H9 (cell line): ENCODE results near the gene CTNNBL1. TPM values are rescaled to one million over a fixed set of nuclear protein-coding genes. Genes with fewer than 3 reads are reported as not detected.

ENCODE experiments used
- DNase-seq: peaks from one replicate; pipeline ENCODE4 v3.0.0-alpha.2; 2017
- H2AFZ ChIP-seq: one replicate; pipeline ENCODE4 v1.6.1; 2013; ENCODE audit warnings: mild to moderate bottlenecking, low read length, control low read depth, moderate library complexity
- H2AK5ac ChIP-seq: 2 replicates; pipeline ENCODE4 v1.6.1; 2013; ENCODE audit warnings: low read length, control low read depth, mixed read lengths; ENCODE audit not compliant: insufficient read length
- H2BK120ac ChIP-seq: one replicate; pipeline ENCODE4 v1.6.1; 2013; ENCODE audit warnings: low read depth, mild to moderate bottlenecking, low read length, control low read depth, inconsistent platforms; ENCODE audit not compliant: poor library complexity, severe bottlenecking
- H2BK12ac ChIP-seq: 2 replicates; pipeline ENCODE4 v1.6.1; 2013; ENCODE audit warnings: low read length, control low read depth, mixed read lengths, low read depth; ENCODE audit not compliant: insufficient read length
- H2BK15ac ChIP-seq: 2 replicates; pipeline ENCODE4 v1.6.1; 2013; ENCODE audit warnings: low read depth, low read length, control low read depth
- H2BK20ac ChIP-seq: one replicate; pipeline ENCODE4 v1.6.1; 2013; ENCODE audit warnings: low read depth, mild to moderate bottlenecking, low read length, control low read depth, inconsistent platforms; ENCODE audit not compliant: poor library complexity, severe bottlenecking
- H2BK5ac ChIP-seq: 2 replicates; pipeline ENCODE4 v1.6.1; 2013; ENCODE audit warnings: low read length, control low read depth, mixed read lengths; ENCODE audit not compliant: insufficient read length
- H3K14ac ChIP-seq: 2 replicates; pipeline ENCODE4 v1.6.1; 2013; ENCODE audit warnings: low read length, control low read depth; ENCODE audit not compliant: insufficient read depth
- H3K18ac ChIP-seq: 2 replicates; pipeline ENCODE4 v1.6.1; 2013; ENCODE audit warnings: low read depth, mild to moderate bottlenecking, mixed read lengths, low read length, control low read depth; ENCODE audit not compliant: insufficient read length
- H3K23ac ChIP-seq: 2 replicates; pipeline ENCODE4 v1.6.1; 2013; ENCODE audit warnings: low read length, control low read depth, mixed read lengths, low read depth; ENCODE audit not compliant: insufficient read length
- H3K23me2 ChIP-seq: 2 replicates; pipeline ENCODE4 v1.6.1; 2013; ENCODE audit warnings: low read depth, mild to moderate bottlenecking, mixed read lengths, low read length, control low read depth; ENCODE audit not compliant: insufficient read length, poor library complexity, severe bottlenecking
- H3K27ac ChIP-seq: 2 replicates; pipeline ENCODE4 v1.5.1; 2013; ENCODE audit warnings: low read length, control low read depth, mixed read lengths, low read depth; ENCODE audit not compliant: insufficient read length
- H3K27me3 ChIP-seq: 2 replicates; pipeline ENCODE4 v1.6.1; 2013; ENCODE audit warnings: low read length, control low read depth, inconsistent platforms; ENCODE audit not compliant: insufficient read depth
- H3K4ac ChIP-seq: 2 replicates; pipeline ENCODE4 v1.6.1; 2013; ENCODE audit warnings: low read depth, mild to moderate bottlenecking, control low read depth, inconsistent platforms, low read length, moderate library complexity
- H3K4me1 ChIP-seq: 2 replicates; pipeline ENCODE4 v1.6.1; 2013; ENCODE audit warnings: low read length, control low read depth, inconsistent platforms; ENCODE audit not compliant: insufficient read depth
- H3K4me2 ChIP-seq: 2 replicates; pipeline ENCODE4 v1.6.1; 2013; ENCODE audit warnings: low read length, control low read depth, mixed read lengths; ENCODE audit not compliant: insufficient read length, insufficient read depth
- H3K56ac ChIP-seq: 2 replicates; pipeline ENCODE4 v1.6.1; 2013; ENCODE audit warnings: low read depth, mild to moderate bottlenecking, mixed read lengths, low read length, control low read depth; ENCODE audit not compliant: insufficient read length
- H3K79me1 ChIP-seq: 2 replicates; pipeline ENCODE4 v1.6.1; 2013; ENCODE audit warnings: low read depth, mild to moderate bottlenecking, moderate library complexity, low read length, control low read depth, inconsistent platforms; ENCODE audit not compliant: insufficient read depth, poor library complexity, severe bottlenecking
- H3K79me2 ChIP-seq: 2 replicates; pipeline ENCODE4 v1.6.1; 2013; ENCODE audit warnings: low read length, control low read depth, inconsistent platforms; ENCODE audit not compliant: insufficient read depth
- H3K9ac ChIP-seq: 2 replicates; pipeline ENCODE4 v1.6.1; 2013; ENCODE audit warnings: low read length, control low read depth, mixed read lengths; ENCODE audit not compliant: insufficient read length; ENCODE audit errors: extremely low read depth
- H3K9me3 ChIP-seq: one replicate; pipeline ENCODE4 v1.6.1; 2013; ENCODE audit warnings: low read depth, low read length, inconsistent platforms; ENCODE audit not compliant: control insufficient read depth
- H3T11ph ChIP-seq: one replicate; pipeline ENCODE4 v1.6.1; 2013; ENCODE audit warnings: mild to moderate bottlenecking, low read length, control low read depth, inconsistent platforms
- H4K20me1 ChIP-seq: one replicate; pipeline ENCODE4 v1.6.1; 2013; ENCODE audit not compliant: control insufficient read depth, insufficient read length, insufficient read depth
- H4K5ac ChIP-seq: 2 replicates; pipeline ENCODE4 v1.6.1; 2013; ENCODE audit warnings: low read depth, mild to moderate bottlenecking, mixed read lengths, low read length, control low read depth; ENCODE audit not compliant: insufficient read length
- H4K8ac ChIP-seq: replicated peaks from 2 replicates; pipeline ENCODE4 v1.6.1; 2013; ENCODE audit warnings: low read length, control low read depth, mixed read lengths, low read depth; ENCODE audit not compliant: insufficient read length
- H4K91ac ChIP-seq: 2 replicates; pipeline ENCODE4 v1.6.1; 2013; ENCODE audit warnings: low read depth, mild to moderate bottlenecking, moderate library complexity, mixed read lengths, low read length, control low read depth; ENCODE audit not compliant: insufficient read length
- H3K27ac Mint-ChIP-seq, 3 experiments: 2 replicates in 2 of 3; 3 replicates in 1 of 3; pipeline ENCODE4 v1.8.0; 2020 to 2021; ENCODE audit warnings: mixed read lengths in 3 of 3, mild to moderate bottlenecking in 1 of 3, moderate library complexity in 1 of 3
- H3K27me3 Mint-ChIP-seq: 2 replicates; pipeline ENCODE4 v1.8.0; 2021; ENCODE audit warnings: low read depth, mild to moderate bottlenecking, moderate library complexity, mixed read lengths
- H3K36me3 Mint-ChIP-seq, 3 experiments: 2 replicates in 2 of 3; 3 replicates in 1 of 3; pipeline ENCODE4 v1.8.0; 2020 to 2021; ENCODE audit warnings: low read depth in 3 of 3, mixed read lengths in 3 of 3; ENCODE audit not compliant: insufficient read depth in 1 of 3
- H3K4me1 Mint-ChIP-seq, 2 experiments: 2 replicates each; pipeline ENCODE4 v1.8.0; 2020; ENCODE audit warnings: mixed read lengths in 2 of 2
- H3K4me3 Mint-ChIP-seq, 2 experiments: 2 replicates in 1 of 2; 3 replicates in 1 of 2; pipeline ENCODE4 v1.8.0; 2020 to 2021; ENCODE audit warnings: mild to moderate bottlenecking in 2 of 2, mixed read lengths in 2 of 2, moderate library complexity in 1 of 2
- H3K9me3 Mint-ChIP-seq, 2 experiments: 2 replicates in 1 of 2; 3 replicates in 1 of 2; pipeline ENCODE4 v1.8.0; 2020; ENCODE audit warnings: mild to moderate bottlenecking in 2 of 2, mixed read lengths in 2 of 2, moderate library complexity in 1 of 2
- CTCF ChIP-seq: fragments of 200-600 bp; sonication (generic); conservative IDR thresholded peaks from 3 replicates; pipeline ENCODE4 v1.8.0; 2021; ENCODE audit warnings: antibody characterized with exemption, mild to moderate bottlenecking
- WGBS: extraction: QIAGEN DNeasy Blood & Tissue Kit; methylation state at CpG from one replicate; pipeline ENCODE4 v1.1.7; 2013; ENCODE audit warnings: missing lambda C conversion rate, low lambda C conversion rate, mixed read lengths; ENCODE audit not compliant: insufficient read length; ENCODE audit errors: extremely low coverage; 5-methylcytosine and 5-hydroxymethylcytosine counted together
- total RNA-seq: library from RNA; stranded (reverse); gene quantifications from 2 replicates; pipeline ENCODE4 v1.2.1, GENCODE V29; 2021

The CTNNBL1 gene
- total RNA-seq, 1 experiment from 2014 or later: 67.2 TPM

GRCh38 chr20:37650661-37651060 lies 43.2 kb upstream of the CTNNBL1 start:
- no peak overlapping the region for H3K4ac ChIP-seq
- no CpG with 5 or more reads among the region's 3 CpGs for WGBS
- Mint-ChIP-seq H3K27ac (no peak overlapping the region), H3K4me3 (no peak overlapping the region), H3K4me1 (peaks cover 10 to 19% of the 10 kb centered on the region in 2 experiments), H3K9me3 (peaks cover 6 to 7% of the 10 kb centered on the region in 2 experiments; a peak in 4 of 5 replicates), H3K36me3 (peaks cover 0 to 7% (median 5%) of the 10 kb centered on the region in 3 experiments; a peak in 6 of 7 replicates), H3K27me3 (no peaks in the 10 kb centered on the region; the same call in 1 of the 2 replicates)
- no peak overlapping the region for H2BK120ac ChIP-seq
- H4K20me1 ChIP-seq: no peaks in the 10 kb centered on the region
- H3K14ac ChIP-seq: no peak overlapping the region
- no peak overlapping the region for H2AFZ ChIP-seq
- H4K5ac ChIP-seq: no peak overlapping the region
- H4K91ac ChIP-seq: no peak overlapping the region
- TF ChIP-seq CTCF: no peak
- H3K18ac ChIP-seq: no peak overlapping the region
- no peak overlapping the region for H3K56ac ChIP-seq
- no peaks in the 10 kb centered on the region for H3K27me3 ChIP-seq
- no peak overlapping the region for H2BK5ac ChIP-seq
- no peak for DNase-seq
- H3K79me2 ChIP-seq: no peaks in the 10 kb centered on the region
- no peak overlapping the region for H2AK5ac ChIP-seq
- H4K8ac ChIP-seq: no peak overlapping the region
- H3T11ph ChIP-seq: no peak overlapping the region
- no peak overlapping the region for H3K9ac ChIP-seq
- no peaks in the 10 kb centered on the region for H3K23me2 ChIP-seq
- no peaks in the 10 kb centered on the region for H3K9me3 ChIP-seq
- H3K4me2 ChIP-seq: no peak overlapping the region
- H3K4me1 ChIP-seq: no peaks in the 10 kb centered on the region
- no peak overlapping the region for H3K27ac ChIP-seq
- no peak overlapping the region for H3K23ac ChIP-seq
- H2BK20ac ChIP-seq: no peak overlapping the region
- no peak overlapping the region for H2BK15ac ChIP-seq
- H3K79me1 ChIP-seq: no peaks in the 10 kb centered on the region
- H2BK12ac ChIP-seq: no peak overlapping the region
